HL-60 (cell line): Measurements from ENCODE around the gene DDI2.

ENCODE experiments used
- DNase-seq, 2 experiments: peaks; one replicate each; pipeline ENCODE4 v3.0.0-alpha.2; 2010 to 2020; ENCODE audit warnings: low read depth in 1 of 2, low spot score in 1 of 2
- H3K27ac ChIP-seq: fragments of 250-450 bp; sonication (Bioruptor Pico); replicated peaks from 2 replicates; pipeline ENCODE4 v1.5.1; 2020; ENCODE audit warnings: mild to moderate bottlenecking, moderate library complexity
- H3K27me3 ChIP-seq: fragments of 250-450 bp; sonication (Bioruptor Pico); 2 replicates; pipeline ENCODE4 v1.5.1; 2021; ENCODE audit warnings: mild to moderate bottlenecking, moderate library complexity; ENCODE audit not compliant: insufficient read depth, poor library complexity, severe bottlenecking
- H3K4me3 ChIP-seq: replicated peaks from 2 replicates; pipeline ENCODE4 v1.5.1; 2011; ENCODE audit warnings: mild to moderate bottlenecking, control low read depth, low read length; ENCODE audit not compliant: insufficient read depth
- CTCF ChIP-seq: IDR thresholded peaks from one replicate; pipeline ENCODE4 v1.5.1; 2011; ENCODE audit warnings: low read length, control low read depth, inconsistent platforms; ENCODE audit not compliant: insufficient read depth
- GABPA ChIP-seq: IDR thresholded peaks from 2 replicates; pipeline ENCODE4 v1.6.1; 2012; ENCODE audit warnings: low read depth
- POLR2AphosphoS5 ChIP-seq: IDR thresholded peaks from 2 replicates; pipeline ENCODE4 v1.6.1; 2012; ENCODE audit warnings: low read depth
- REST ChIP-seq: IDR thresholded peaks from 2 replicates; pipeline ENCODE4 v1.6.1; 2012; ENCODE audit warnings: low read depth; ENCODE audit not compliant: insufficient replicate concordance
- SPI1 ChIP-seq: IDR thresholded peaks from 2 replicates; pipeline ENCODE4 v1.6.1; 2012; ENCODE audit warnings: low read depth, mild to moderate bottlenecking, borderline replicate concordance

The DDI2 gene

GRCh38 chr1:15654091-15654690 lies 36.9 kb downstream of the DDI2 start:
- Histone ChIP-seq H3K4me3 (no peak overlapping the region), H3K27me3 (no peaks in the 10 kb centered on the region), H3K27ac (no peak overlapping the region)
- DNase-seq: no peak
- TF ChIP-seq GABPA: no peak
- TF ChIP-seq SPI1: no peak
- TF ChIP-seq POLR2AphosphoS5: no peak
- no peak for TF ChIP-seq REST
- no peak for TF ChIP-seq CTCF

- no peak for TF ChIP-seq SPI1
- no peak for TF ChIP-seq GABPA
- no peak for TF ChIP-seq REST
- no peak for TF ChIP-seq POLR2AphosphoS5
- TF ChIP-seq CTCF: no peak
- no peak for DNase-seq
- H3K27me3 ChIP-seq: no peaks in the 10 kb centered on the region
- no peak overlapping the region for H3K27ac ChIP-seq
- H3K4me3 ChIP-seq: no peak overlapping the region
Measured at GRCh38 chr1:15656464-15656863, 39.2 kb downstream of the DDI2 start.

- Histone ChIP-seq H3K27me3 (no peaks in the 10 kb centered on the region), H3K27ac (no peak overlapping the region), H3K4me3 (no peak overlapping the region)
- TF ChIP-seq GABPA: no peak
- no peak for TF ChIP-seq SPI1
- no peak for TF ChIP-seq REST
- TF ChIP-seq CTCF: no peak
- no peak for TF ChIP-seq POLR2AphosphoS5
- DNase-seq: no peak
Measured at GRCh38 chr1:15657021-15657420, 39.8 kb downstream of the DDI2 start.
